ENCODE results near the gene CAPN5. TPM values are rescaled to one million over a fixed set of nuclear protein-coding genes. Genes with fewer than 3 reads are reported as not detected.

Gene CAPN5
- total and polyA plus RNA-seq, 2 of the 13 experiments (the other 11 are each of a cell fraction or from before 2014, with no cell fraction given), result 0.27 to 1.2 TPM

- TF ChIP-seq, protein P1, sequence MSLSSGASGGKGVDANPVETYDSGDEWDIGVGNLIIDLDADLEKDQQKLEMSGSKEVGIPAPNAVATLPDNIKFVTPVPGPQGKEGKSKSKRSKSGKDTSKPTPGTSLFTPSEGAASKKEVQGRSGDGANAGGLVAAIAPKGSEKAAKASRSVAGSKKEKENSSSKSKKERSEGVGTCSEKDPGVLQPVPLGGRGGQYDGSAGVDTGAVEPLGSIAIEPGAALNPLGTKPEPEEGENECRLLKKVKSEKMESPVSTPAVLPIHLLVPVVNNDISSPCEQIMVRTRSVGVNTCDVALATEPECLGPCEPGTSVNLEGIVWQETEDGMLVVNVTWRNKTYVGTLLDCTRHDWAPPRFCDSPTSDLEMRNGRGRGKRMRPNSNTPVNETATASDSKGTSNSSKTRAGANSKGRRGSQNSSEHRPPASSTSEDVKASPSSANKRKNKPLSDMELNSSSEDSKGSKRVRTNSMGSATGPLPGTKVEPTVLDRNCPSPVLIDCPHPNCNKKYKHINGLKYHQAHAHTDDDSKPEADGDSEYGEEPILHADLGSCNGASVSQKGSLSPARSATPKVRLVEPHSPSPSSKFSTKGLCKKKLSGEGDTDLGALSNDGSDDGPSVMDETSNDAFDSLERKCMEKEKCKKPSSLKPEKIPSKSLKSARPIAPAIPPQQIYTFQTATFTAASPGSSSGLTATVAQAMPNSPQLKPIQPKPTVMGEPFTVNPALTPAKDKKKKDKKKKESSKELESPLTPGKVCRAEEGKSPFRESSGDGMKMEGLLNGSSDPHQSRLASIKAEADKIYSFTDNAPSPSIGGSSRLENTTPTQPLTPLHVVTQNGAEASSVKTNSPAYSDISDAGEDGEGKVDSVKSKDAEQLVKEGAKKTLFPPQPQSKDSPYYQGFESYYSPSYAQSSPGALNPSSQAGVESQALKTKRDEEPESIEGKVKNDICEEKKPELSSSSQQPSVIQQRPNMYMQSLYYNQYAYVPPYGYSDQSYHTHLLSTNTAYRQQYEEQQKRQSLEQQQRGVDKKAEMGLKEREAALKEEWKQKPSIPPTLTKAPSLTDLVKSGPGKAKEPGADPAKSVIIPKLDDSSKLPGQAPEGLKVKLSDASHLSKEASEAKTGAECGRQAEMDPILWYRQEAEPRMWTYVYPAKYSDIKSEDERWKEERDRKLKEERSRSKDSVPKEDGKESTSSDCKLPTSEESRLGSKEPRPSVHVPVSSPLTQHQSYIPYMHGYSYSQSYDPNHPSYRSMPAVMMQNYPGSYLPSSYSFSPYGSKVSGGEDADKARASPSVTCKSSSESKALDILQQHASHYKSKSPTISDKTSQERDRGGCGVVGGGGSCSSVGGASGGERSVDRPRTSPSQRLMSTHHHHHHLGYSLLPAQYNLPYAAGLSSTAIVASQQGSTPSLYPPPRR (CRISPR knock-in tag; IDR thresholded peaks at IDR 0.05; ENCODE audit: borderline replicate concordance), result peak; percentile 100
- TF ChIP-seq STAT5B (CRISPR knock-in tag; IDR thresholded peaks at IDR 0.05) (0 out of 2 replicates have a peak, but pooled peaks have one; percentile 12), REPIN1 (CRISPR knock-in tag; IDR thresholded peaks at IDR 0.05; ENCODE audit: borderline replicate concordance, low read depth) (0 out of 2 replicates have a peak, but pooled peaks have one; percentile 38), PHF21A (CRISPR knock-in tag; IDR thresholded peaks at IDR 0.05) (peak; percentile 40; the same call in 1 of the 2 replicates), ZNF652 (CRISPR knock-in tag; IDR thresholded peaks at IDR 0.05; ENCODE audit: borderline replicate concordance, low read depth) (peak; percentile 44; the same call in 1 of the 2 replicates), HOXA7 (CRISPR knock-in tag; IDR thresholded peaks at IDR 0.05) (no peak), U2AF2 (IDR thresholded peaks at IDR 0.05; ENCODE audit: low read depth, low read length) (no peak), FOXP4 (CRISPR knock-in tag; IDR thresholded peaks at IDR 0.05) (peak; percentile 87), ZSCAN22 (CRISPR knock-in tag; IDR thresholded peaks at IDR 0.05) (no peak), TBX2 (CRISPR knock-in tag; IDR thresholded peaks at IDR 0.05; ENCODE audit: borderline replicate concordance) (peak; percentile 98), SAP130 (CRISPR knock-in tag; IDR thresholded peaks at IDR 0.05; ENCODE audit: low read depth) (0 out of 2 replicates have a peak, but pooled peaks have one; percentile 17), LCORL (IDR thresholded peaks at IDR 0.05) (no peak), LCORL (CRISPR knock-in tag; IDR thresholded peaks at IDR 0.05) (peak; percentile 54; the same call in 1 of the 2 replicates), NKX3-1 (CRISPR knock-in tag; IDR thresholded peaks at IDR 0.05) (peak; percentile 90; the same call in 1 of the 2 replicates), MBD4 (IDR thresholded peaks at IDR 0.05; ENCODE audit: borderline replicate concordance, low read length) (peak; percentile 82; the same call in 1 of the 2 replicates), CREM (IDR thresholded peaks at IDR 0.05) (peak; percentile 56; the same call in 1 of the 2 replicates), CREM (CRISPR knock-in tag; IDR thresholded peaks at IDR 0.05) (no peak), ZNF292 (CRISPR knock-in tag; IDR thresholded peaks at IDR 0.05; ENCODE audit: borderline replicate concordance, low read depth) (peak; percentile 24; the same call in 1 of the 2 replicates), SMARCE1 (IDR thresholded peaks at IDR 0.05; ENCODE audit: borderline replicate concordance) (no peak), PAXIP1 (CRISPR knock-in tag; conservative IDR thresholded peaks at IDR 0.05) (peak; percentile 57)
- TF ChIP-seq, protein P2, sequence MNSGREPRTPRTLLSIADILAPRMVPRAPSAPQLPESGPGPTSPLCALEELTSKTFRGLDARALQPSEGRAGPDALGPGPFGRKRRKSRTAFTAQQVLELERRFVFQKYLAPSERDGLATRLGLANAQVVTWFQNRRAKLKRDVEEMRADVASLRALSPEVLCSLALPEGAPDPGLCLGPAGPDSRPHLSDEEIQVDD (CRISPR knock-in tag; IDR thresholded peaks at IDR 0.05; ENCODE audit: borderline replicate concordance), result no peak
Observed at GRCh38 chr11:77036398-77036797, 30.4 kb upstream of the CAPN5 start (continued).

Data from HepG2 (cell line).